GF-D8 (cell line): ENCODE data around the gene SLC49A4.

ENCODE experiments used
- DNase-seq: peaks from one replicate; lab custom pipeline; 2025; lab: John Stamatoyannopoulos, UW

Gene SLC49A4

DNA sequence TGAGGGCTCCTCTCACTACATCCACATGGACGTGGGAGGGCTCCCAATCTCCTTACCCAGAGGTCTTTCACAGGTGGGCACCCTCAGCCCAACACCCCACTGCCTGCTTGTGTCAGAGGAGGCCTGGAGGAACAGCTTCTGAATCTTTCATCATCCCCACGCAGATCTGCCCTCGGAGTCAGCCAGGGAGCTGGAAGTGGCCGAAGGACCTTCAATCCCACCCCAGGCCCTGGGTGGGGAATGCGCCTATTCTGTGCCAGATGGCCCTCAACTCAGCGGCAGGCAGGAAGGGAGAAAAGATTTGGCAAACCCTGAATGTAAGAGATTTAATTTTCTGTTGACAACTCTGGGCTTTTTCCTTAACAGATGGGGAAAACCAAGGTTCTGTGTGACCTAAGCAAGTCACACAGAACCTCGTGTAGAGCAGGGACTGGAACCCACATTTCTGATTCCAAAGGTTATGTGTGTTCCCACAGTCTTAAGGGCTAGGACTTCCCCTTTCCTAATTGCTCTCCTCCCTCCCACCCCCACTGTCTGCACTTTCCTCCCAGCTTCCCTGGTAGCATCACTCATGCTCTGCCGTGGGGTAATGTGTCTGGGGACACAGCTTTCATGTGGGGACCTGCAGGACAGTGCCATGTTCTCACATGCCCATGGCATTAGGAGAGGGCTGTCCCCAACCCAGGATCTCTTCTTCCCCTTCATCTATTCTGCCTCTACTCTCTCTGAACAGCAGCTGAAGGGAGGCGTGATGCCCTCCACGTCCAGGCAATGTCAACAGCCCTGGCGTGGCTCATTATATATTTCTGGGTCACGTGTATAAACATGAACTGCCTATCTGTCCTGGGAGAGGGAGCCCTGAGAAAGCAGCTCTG lies 134.6 kb downstream of the SLC49A4 start:
- no peak for DNase-seq

- DNase-seq = no peak
Observed at GRCh38 chr3:122930063-122930997, 135.5 kb downstream of the SLC49A4 start.
